Measurements from ENCODE around the gene HLX.

HLX gene

DNA sequence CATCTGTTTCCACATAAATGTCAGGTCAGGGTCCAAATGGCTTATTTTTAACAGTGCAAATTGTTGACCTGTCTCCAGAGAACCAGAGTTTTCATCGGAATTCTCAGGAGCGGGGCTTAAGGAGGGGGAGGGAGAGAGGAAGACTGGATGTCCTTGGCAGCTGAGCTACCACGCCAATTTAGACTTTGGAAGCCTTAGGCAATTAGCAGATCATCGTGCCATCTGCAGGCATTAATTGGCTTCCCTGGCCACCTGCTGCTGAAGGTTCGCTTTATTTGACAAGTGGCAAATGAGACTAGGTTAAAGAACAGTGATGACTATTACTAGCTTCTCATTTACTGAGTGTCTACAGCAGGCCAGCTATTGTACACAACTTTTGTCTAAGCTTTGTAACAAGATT is 43.7 kb downstream of the HLX start:
- Histone ChIP-seq H3K4me2 (no peak overlapping the region), H3K27me3 (ENCODE audit: insufficient read depth, low read depth) (no peaks in the 10 kb centered on the region), H4K20me1 (ENCODE audit: insufficient read depth) (no peaks in the 10 kb centered on the region), H3K9ac (no peak overlapping the region), H3K27ac (no peak overlapping the region), H3K4me3 (IDR thresholded peaks at IDR 0.05; ENCODE audit: insufficient read depth, low read depth, low read length) (no peak overlapping the region), H2AFZ (ENCODE audit: low read depth) (no peak overlapping the region), H3K36me3 (ENCODE audit: insufficient read depth) (no peaks in the 10 kb centered on the region), H3K79me2 (ENCODE audit: insufficient read depth, low read depth) (no peaks in the 10 kb centered on the region), H3K4me1 (ENCODE audit: low read depth, poor library complexity, severe bottlenecking) (peaks cover 3% of the 10 kb centered on the region)
- TF ChIP-seq, protein P1, sequence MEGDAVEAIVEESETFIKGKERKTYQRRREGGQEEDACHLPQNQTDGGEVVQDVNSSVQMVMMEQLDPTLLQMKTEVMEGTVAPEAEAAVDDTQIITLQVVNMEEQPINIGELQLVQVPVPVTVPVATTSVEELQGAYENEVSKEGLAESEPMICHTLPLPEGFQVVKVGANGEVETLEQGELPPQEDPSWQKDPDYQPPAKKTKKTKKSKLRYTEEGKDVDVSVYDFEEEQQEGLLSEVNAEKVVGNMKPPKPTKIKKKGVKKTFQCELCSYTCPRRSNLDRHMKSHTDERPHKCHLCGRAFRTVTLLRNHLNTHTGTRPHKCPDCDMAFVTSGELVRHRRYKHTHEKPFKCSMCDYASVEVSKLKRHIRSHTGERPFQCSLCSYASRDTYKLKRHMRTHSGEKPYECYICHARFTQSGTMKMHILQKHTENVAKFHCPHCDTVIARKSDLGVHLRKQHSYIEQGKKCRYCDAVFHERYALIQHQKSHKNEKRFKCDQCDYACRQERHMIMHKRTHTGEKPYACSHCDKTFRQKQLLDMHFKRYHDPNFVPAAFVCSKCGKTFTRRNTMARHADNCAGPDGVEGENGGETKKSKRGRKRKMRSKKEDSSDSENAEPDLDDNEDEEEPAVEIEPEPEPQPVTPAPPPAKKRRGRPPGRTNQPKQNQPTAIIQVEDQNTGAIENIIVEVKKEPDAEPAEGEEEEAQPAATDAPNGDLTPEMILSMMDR (conservative IDR thresholded peaks at IDR 0.05; ENCODE audit: low read depth, low read length): no peak

DNA sequence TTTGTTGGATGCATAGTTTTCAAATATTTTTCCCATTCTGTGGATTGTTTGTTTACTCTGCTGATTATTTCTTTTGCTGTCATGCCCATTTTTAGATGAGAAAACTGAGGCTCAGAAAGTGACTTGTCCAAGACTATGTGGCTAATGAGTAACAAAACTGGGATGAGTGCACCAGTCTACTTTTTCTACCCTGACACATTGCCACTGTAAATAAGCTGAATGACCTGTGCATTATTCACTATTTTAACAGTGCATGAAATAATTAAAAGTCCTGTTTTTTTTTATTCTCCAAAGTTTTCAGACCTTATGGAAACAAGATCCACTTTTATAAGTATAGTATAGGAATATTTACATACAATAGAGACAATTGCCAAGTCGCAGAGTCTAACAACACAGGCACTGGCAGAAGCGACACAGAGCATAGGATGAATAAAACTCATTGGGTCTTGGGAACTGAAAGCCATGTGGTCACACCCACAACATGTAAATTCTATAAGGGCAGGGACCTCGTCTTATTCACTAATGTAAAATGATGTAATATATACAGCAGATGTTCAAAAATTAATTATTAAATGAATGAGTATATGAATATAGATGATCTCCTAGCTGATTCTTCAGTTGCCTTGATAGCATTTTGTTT is 45.2 kb downstream of the HLX start:
- Histone ChIP-seq H3K4me3 (IDR thresholded peaks at IDR 0.05; ENCODE audit: insufficient read depth, low read depth, low read length) (no peak overlapping the region), H3K27ac (no peak overlapping the region), H2AFZ (ENCODE audit: low read depth) (no peak overlapping the region), H3K27me3 (ENCODE audit: insufficient read depth, low read depth) (no peaks in the 10 kb centered on the region), H3K79me2 (ENCODE audit: insufficient read depth, low read depth) (no peaks in the 10 kb centered on the region), H3K4me1 (ENCODE audit: low read depth, poor library complexity, severe bottlenecking) (peaks cover 7% of the 10 kb centered on the region), H3K36me3 (ENCODE audit: insufficient read depth) (no peaks in the 10 kb centered on the region), H3K9ac (no peak overlapping the region), H3K4me2 (no peak overlapping the region), H4K20me1 (ENCODE audit: insufficient read depth) (no peaks in the 10 kb centered on the region)
- TF ChIP-seq, protein P1 (conservative IDR thresholded peaks at IDR 0.05; ENCODE audit: low read depth, low read length): no peak

DNA sequence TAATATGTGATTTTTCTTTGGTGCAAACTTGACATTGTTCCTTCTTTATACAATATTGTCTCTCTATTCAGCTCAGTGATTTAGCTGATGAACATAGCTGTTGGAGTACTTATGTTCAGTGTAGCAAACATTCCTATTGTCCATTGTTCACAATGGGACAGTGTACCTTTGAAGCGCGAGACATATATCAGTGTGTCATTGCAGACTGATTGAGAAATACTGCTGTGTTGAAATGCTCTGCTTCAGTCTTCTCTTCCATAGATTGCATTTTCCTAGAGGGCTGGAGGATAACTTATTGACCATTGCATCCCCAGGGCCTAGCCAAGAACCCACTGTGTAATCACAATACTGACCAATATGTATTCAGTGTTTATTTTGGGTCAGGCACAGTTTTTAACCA is 46.5 kb downstream of the HLX start:
- H2AFZ ChIP-seq (ENCODE audit: low read depth): no peak overlapping the region
- H3K4me3 ChIP-seq (IDR thresholded peaks at IDR 0.05; ENCODE audit: insufficient read depth, low read depth, low read length): no peak overlapping the region
- TF ChIP-seq, protein P1 (conservative IDR thresholded peaks at IDR 0.05; ENCODE audit: low read depth, low read length): no peak
- H3K79me2 ChIP-seq (ENCODE audit: insufficient read depth, low read depth): no peaks in the 10 kb centered on the region
- H3K4me2 ChIP-seq: no peak overlapping the region
- no peaks in the 10 kb centered on the region for H3K36me3 ChIP-seq (ENCODE audit: insufficient read depth)
- H3K4me1 ChIP-seq (ENCODE audit: low read depth, poor library complexity, severe bottlenecking): peaks cover 7% of the 10 kb centered on the region
- H4K20me1 ChIP-seq (ENCODE audit: insufficient read depth): no peaks in the 10 kb centered on the region
- no peak overlapping the region for H3K9ac ChIP-seq
- no peaks in the 10 kb centered on the region for H3K27me3 ChIP-seq (ENCODE audit: insufficient read depth, low read depth)
- H3K27ac ChIP-seq: no peak overlapping the region

DNA sequence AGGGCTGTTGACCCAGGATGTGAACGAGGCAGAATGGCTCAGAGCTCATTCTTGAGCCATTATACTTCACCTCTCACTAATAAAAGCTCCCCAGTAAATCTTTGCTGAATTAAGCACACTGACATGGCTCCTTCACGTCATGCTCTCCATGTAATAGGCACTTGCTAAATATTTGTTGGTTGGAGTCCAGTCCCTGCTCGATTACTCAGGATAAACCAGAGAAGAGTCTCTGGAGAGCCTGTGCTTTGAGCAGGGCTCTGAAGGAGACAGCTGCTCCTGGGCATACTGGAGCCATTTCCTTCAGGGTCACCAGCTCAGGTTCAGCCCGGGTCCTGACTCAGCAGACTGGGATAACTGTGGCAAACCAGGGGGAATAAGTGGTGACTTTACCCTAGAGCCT is 46.9 kb downstream of the HLX start:
- H3K27me3 ChIP-seq (ENCODE audit: insufficient read depth, low read depth): no peaks in the 10 kb centered on the region

More for the DNA sequence above, 46.9 kb downstream of the HLX start:
- Histone ChIP-seq H3K9ac (no peak overlapping the region), H2AFZ (ENCODE audit: low read depth) (no peak overlapping the region), H3K79me2 (ENCODE audit: insufficient read depth, low read depth) (no peaks in the 10 kb centered on the region), H3K36me3 (ENCODE audit: insufficient read depth) (no peaks in the 10 kb centered on the region), H3K27ac (no peak overlapping the region), H3K4me1 (ENCODE audit: low read depth, poor library complexity, severe bottlenecking) (peaks cover 7% of the 10 kb centered on the region), H3K4me2 (no peak overlapping the region), H3K4me3 (IDR thresholded peaks at IDR 0.05; ENCODE audit: insufficient read depth, low read depth, low read length) (no peak overlapping the region), H4K20me1 (ENCODE audit: insufficient read depth) (no peaks in the 10 kb centered on the region)
- TF ChIP-seq, protein P1 (conservative IDR thresholded peaks at IDR 0.05; ENCODE audit: low read depth, low read length): no peak

Data from KMS-11 (cell line).